CD8-positive, alpha-beta memory T cell (primary cell): ENCODE measurements around the gene AMDHD2. TPM values are rescaled to one million over a fixed set of nuclear protein-coding genes. Genes with fewer than 3 reads are reported as not detected.

Experiments used
- CTCF ChIA-PET: fragments of 350-600 bp; sonication (Branson Sonifier 250); formaldehyde crosslinking; loops from one replicate; lab custom pipeline; 2021; ENCODE audit warnings: antibody characterized with exemption; lab: Charles Lee
- POLR2A ChIA-PET: fragments of 350-600 bp; sonication (Branson Sonifier 250); formaldehyde crosslinking; loops from one replicate; lab custom pipeline; 2021; ENCODE audit warnings: antibody characterized with exemption; lab: Charles Lee
- DNase-seq, 5 donors: peaks; one replicate each; pipeline versions ENCODE4 v3.0.0 to v3.0.0-alpha.2; 2020 to 2022; ENCODE audit warnings: mixed read lengths in 1 of 5
- H3K27ac ChIP-seq: one replicate; pipeline ENCODE4 v1.7.0; 2013; ENCODE audit warnings: low read depth, mild to moderate bottlenecking, low read length, moderate library complexity
- H3K27me3 ChIP-seq: 2 replicates; pipeline ENCODE4 v1.7.0; 2013; ENCODE audit warnings: low read length, mild to moderate bottlenecking; ENCODE audit not compliant: insufficient read depth, poor library complexity, severe bottlenecking
- H3K36me3 ChIP-seq: 2 replicates; pipeline ENCODE4 v1.7.0; 2013; ENCODE audit warnings: mild to moderate bottlenecking, low read length, moderate library complexity; ENCODE audit not compliant: insufficient read depth
- H3K4me1 ChIP-seq: 2 replicates; pipeline ENCODE4 v1.7.0; 2013; ENCODE audit warnings: mild to moderate bottlenecking, low read length, moderate library complexity; ENCODE audit not compliant: insufficient read depth
- H3K4me3 ChIP-seq: 2 replicates; pipeline ENCODE4 v1.7.0; 2013; ENCODE audit warnings: mild to moderate bottlenecking, low read length
- H3K9me3 ChIP-seq: 2 replicates; pipeline ENCODE4 v1.7.0; 2013; ENCODE audit warnings: mild to moderate bottlenecking, low read length
- H3K27ac Mint-ChIP-seq, 8 donors: one replicate each; pipeline ENCODE4 v1.8.0; 2020 to 2021; ENCODE audit warnings: mixed read lengths in 8 of 8, mild to moderate bottlenecking in 6 of 8, inconsistent platforms in 3 of 8, moderate library complexity in 3 of 8
- H3K27me3 Mint-ChIP-seq, 2 donors: one replicate each; pipeline ENCODE4 v1.8.0; 2020 to 2021; ENCODE audit warnings: mixed read lengths in 2 of 2, mild to moderate bottlenecking in 1 of 2, moderate library complexity in 1 of 2
- H3K36me3 Mint-ChIP-seq, 3 donors: one replicate each; pipeline ENCODE4 v1.8.0; 2020 to 2021; ENCODE audit warnings: mixed read lengths in 3 of 3, inconsistent platforms in 1 of 3, mild to moderate bottlenecking in 1 of 3
- H3K4me1 Mint-ChIP-seq, 3 donors: one replicate each; pipeline ENCODE4 v1.8.0; 2020 to 2021; ENCODE audit warnings: mixed read lengths in 3 of 3, inconsistent platforms in 1 of 3, mild to moderate bottlenecking in 1 of 3
- H3K4me3 Mint-ChIP-seq, 7 donors: one replicate each; pipeline ENCODE4 v1.8.0; 2020 to 2021; ENCODE audit warnings: mixed read lengths in 7 of 7, mild to moderate bottlenecking in 6 of 7, moderate library complexity in 4 of 7, inconsistent platforms in 2 of 7
- H3K9me3 Mint-ChIP-seq, 5 donors: one replicate each; pipeline ENCODE4 v1.8.0; 2020 to 2022; ENCODE audit warnings: mixed read lengths in 5 of 5, mild to moderate bottlenecking in 3 of 5, moderate library complexity in 2 of 5, inconsistent platforms in 1 of 5
- polyA plus RNA-seq: library from polyadenylated mRNA; unstranded; fragments of 300-500 nt; fragmentation: Illumina TruSeq; gene quantifications from one replicate; pipeline ENCODE4 v1.2.3, GENCODE V29; 2021
- total RNA-seq, 2 experiments: library from RNA; stranded (reverse); gene quantifications; one replicate each; pipeline ENCODE4 v1.2.3, GENCODE V29; 2021

The AMDHD2 gene
- total and polyA plus RNA-seq, 3 experiments from 2014 or later = 21.2 to 35.5 (median 34.1) TPM

- H3K36me3 Mint-ChIP-seq = peaks cover 0 to 23% (median 0%) of the 10 kb centered on the region in 3 donors
- no peaks in the 10 kb centered on the region for H3K4me1 Mint-ChIP-seq
- POLR2A ChIA-PET = no interaction called here
- DNase-seq = no peak
- Histone ChIP-seq H3K4me3 (no peak overlapping the region), H3K36me3 (no peaks in the 10 kb centered on the region), H3K27ac (no peak overlapping the region), H3K4me1 (peaks cover 8% of the 10 kb centered on the region), H3K27me3 (no peaks in the 10 kb centered on the region), H3K9me3 (no peaks in the 10 kb centered on the region)
- no peaks in the 10 kb centered on the region for H3K9me3 Mint-ChIP-seq
- no peak overlapping the region for H3K4me3 Mint-ChIP-seq
- no peaks in the 10 kb centered on the region for H3K27me3 Mint-ChIP-seq
- CTCF ChIA-PET = interaction anchor here (2.1 to 2.8 kb wide), 2 partner anchors 305 kb away, joined by 5 to 28 read pairs; no protein-coding TSS in a partner anchor
- no peak overlapping the region for H3K27ac Mint-ChIP-seq
Measured at GRCh38 chr16:2499454-2499853, 20.7 kb upstream of the AMDHD2 start.

GRCh38 chr16:2499890-2500429, 20.2 kb upstream of the AMDHD2 start:
- H3K27me3 ChIP-seq = no peaks in the 10 kb centered on the region
- H3K27ac Mint-ChIP-seq = no peak overlapping the region
- H3K9me3 ChIP-seq = no peaks in the 10 kb centered on the region
- H3K27ac ChIP-seq = no peak overlapping the region
- no peaks in the 10 kb centered on the region for H3K9me3 Mint-ChIP-seq
- POLR2A ChIA-PET = no interaction called here
- H3K36me3 ChIP-seq = no peaks in the 10 kb centered on the region
- no peak overlapping the region for H3K4me3 Mint-ChIP-seq
- H3K4me3 ChIP-seq = no peak overlapping the region
- H3K4me1 ChIP-seq = peaks cover 8% of the 10 kb centered on the region
- H3K4me1 Mint-ChIP-seq = no peaks in the 10 kb centered on the region
- peaks cover 0 to 23% (median 0%) of the 10 kb centered on the region in 3 donors for H3K36me3 Mint-ChIP-seq
- no peaks in the 10 kb centered on the region for H3K27me3 Mint-ChIP-seq
- no peak for DNase-seq
- CTCF ChIA-PET = interaction anchor here (0.8 to 2.8 kb wide), 7 partner anchors 13 to 359 kb away, joined by 3 to 28 read pairs (median 3); partner anchors contain the start of genes ABCA3 and CCNF

DNA sequence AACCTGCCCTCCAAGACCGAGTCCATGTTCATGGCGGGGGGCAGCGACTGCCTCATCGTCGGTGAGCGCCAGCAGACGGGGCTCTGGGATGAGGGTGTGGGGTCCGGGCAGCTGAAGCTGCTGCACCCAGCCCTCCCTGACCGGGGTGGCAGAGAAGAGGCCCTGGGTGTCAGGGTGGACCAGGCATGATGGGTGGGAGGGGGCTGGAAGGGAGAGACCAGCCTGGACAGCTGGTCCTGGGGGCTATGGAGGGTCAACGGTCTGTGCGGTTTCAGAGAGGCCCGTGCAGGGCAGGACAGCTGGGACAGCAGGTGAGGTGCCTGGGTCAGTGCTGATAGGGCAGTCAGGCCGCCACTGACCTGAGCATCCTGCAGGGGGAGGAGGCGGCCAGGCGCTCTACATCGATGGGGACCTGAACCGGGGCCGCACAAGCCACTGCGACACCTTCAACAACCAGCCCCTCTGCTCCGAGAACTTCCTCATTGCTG, 19.7 kb upstream of the AMDHD2 start:
- Histone ChIP-seq H3K9me3 (no peaks in the 10 kb centered on the region), H3K36me3 (no peaks in the 10 kb centered on the region), H3K4me3 (no peak overlapping the region), H3K27ac (no peak overlapping the region), H3K4me1 (peaks cover 8% of the 10 kb centered on the region), H3K27me3 (no peaks in the 10 kb centered on the region)
- Mint-ChIP-seq H3K4me3 (no peak overlapping the region), H3K27ac (no peak overlapping the region), H3K27me3 (no peaks in the 10 kb centered on the region), H3K36me3 (peaks cover 0 to 22% (median 0%) of the 10 kb centered on the region in 3 donors), H3K9me3 (no peaks in the 10 kb centered on the region), H3K4me1 (no peaks in the 10 kb centered on the region)
- ChIA-PET POLR2A (interaction anchor here (1.3 kb wide), 1 partner anchor 306 kb away, joined by 3 read pairs; no protein-coding TSS in a partner anchor), CTCF (interaction anchor here (0.6 to 2.8 kb wide), 15 partner anchors 8 to 360 kb away, joined by 3 to 28 read pairs (median 3); partner anchors contain the start of genes ABCA3, CCNF, CEMP1 and TEDC2)
- DNase-seq = no peak

GRCh38 chr16:2500918-2501750, 19.0 kb upstream of the AMDHD2 start:
- Mint-ChIP-seq H3K9me3 (no peaks in the 10 kb centered on the region), H3K4me3 (no peak overlapping the region), H3K36me3 (peaks cover 0 to 17% (median 0%) of the 10 kb centered on the region in 3 donors), H3K27ac (peak overlapping the region in 1 of 8 donors; percentile 72), H3K4me1 (no peaks in the 10 kb centered on the region), H3K27me3 (no peaks in the 10 kb centered on the region)
- H3K36me3 ChIP-seq = no peaks in the 10 kb centered on the region
- H3K27ac ChIP-seq = no peak overlapping the region
- peaks cover 8% of the 10 kb centered on the region for H3K4me1 ChIP-seq
- POLR2A ChIA-PET = interaction anchor here (0.6 to 1.3 kb wide), 2 partner anchors 101 to 307 kb away, joined by 3 read pairs; no protein-coding TSS in a partner anchor
- DNase-seq = peak; percentile 70 to 85 (median 72)
- H3K27me3 ChIP-seq = no peaks in the 10 kb centered on the region
- H3K4me3 ChIP-seq = no peak overlapping the region
- H3K9me3 ChIP-seq = no peaks in the 10 kb centered on the region
- CTCF ChIA-PET = interaction anchor here (0.6 to 2.8 kb wide), 19 partner anchors 9 to 360 kb away, joined by 3 to 28 read pairs (median 3); partner anchors contain the start of genes ABCA3, CCNF, CEMP1 and TEDC2

DNA sequence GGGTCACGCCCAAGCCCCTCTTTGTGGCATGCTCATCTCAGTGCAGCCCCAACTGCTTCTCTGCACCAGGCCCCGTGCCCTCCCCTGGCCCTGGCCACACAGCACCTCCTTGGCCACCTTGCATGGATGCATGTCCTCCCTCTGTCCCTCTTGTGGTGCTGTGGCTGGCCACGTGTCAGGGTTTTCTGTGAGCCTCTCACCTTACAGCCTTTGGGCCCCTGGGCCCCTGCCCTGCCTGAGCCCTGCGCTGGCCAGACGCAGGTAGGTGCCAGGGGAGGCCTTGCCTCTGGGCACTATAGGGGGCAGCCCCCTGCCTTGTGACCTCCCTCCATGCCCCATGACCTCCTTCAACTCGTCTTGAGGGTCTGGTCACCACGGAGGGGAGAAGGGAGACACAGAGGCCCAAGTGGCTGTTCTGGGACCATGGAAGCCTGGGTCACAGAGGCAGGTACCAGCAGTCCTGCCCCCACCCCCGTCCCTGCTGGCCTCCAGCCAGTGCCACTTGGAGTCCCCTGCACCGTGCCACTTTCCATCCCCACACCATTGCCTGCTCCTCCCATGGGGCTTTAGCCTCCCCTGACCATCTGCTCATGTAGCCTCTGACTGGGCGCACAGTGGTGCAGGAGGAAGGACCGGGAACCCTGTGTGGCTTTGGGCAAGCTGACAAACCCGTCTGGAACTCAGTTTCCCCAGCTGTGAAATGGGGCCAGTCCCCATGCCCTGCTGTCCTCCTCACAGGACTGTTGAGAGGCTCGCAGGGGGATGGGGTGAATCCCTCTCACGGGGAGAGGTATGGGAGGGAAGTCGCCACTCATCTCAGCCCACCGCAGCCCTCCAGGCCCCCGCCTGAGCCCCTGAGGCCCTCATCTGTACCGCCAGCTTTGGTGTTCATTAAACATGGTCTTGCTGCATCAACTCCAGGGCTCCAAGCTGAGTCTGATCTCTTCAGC, 17.9 kb upstream of the AMDHD2 start:
- no peak overlapping the region for H3K4me3 Mint-ChIP-seq
- Histone ChIP-seq H3K9me3 (no peaks in the 10 kb centered on the region), H3K27me3 (no peaks in the 10 kb centered on the region), H3K27ac (no peak overlapping the region), H3K4me3 (no peak overlapping the region), H3K36me3 (no peaks in the 10 kb centered on the region), H3K4me1 (peaks cover 8% of the 10 kb centered on the region)
- H3K27ac Mint-ChIP-seq = no peak overlapping the region
- no peaks in the 10 kb centered on the region for H3K9me3 Mint-ChIP-seq
- no peaks in the 10 kb centered on the region for H3K4me1 Mint-ChIP-seq
- H3K36me3 Mint-ChIP-seq = peaks cover 0 to 10% (median 0%) of the 10 kb centered on the region in 3 donors
- ChIA-PET CTCF (interaction anchor here (0.8 to 2.8 kb wide), 11 partner anchors 9 to 315 kb away, joined by 3 to 28 read pairs (median 3); partner anchors contain the start of genes ABCA3, CEMP1 and TEDC2), POLR2A (interaction anchor here (1.3 kb wide), 1 partner anchor 308 kb away, joined by 3 read pairs; no protein-coding TSS in a partner anchor)
- no peak for DNase-seq
- H3K27me3 Mint-ChIP-seq = no peaks in the 10 kb centered on the region

GRCh38 chr16:2505695-2506094, 14.5 kb upstream of the AMDHD2 start:
- H3K36me3 ChIP-seq = no peaks in the 10 kb centered on the region
- Mint-ChIP-seq H3K27me3 (no peaks in the 10 kb centered on the region), H3K36me3 (no peaks in the 10 kb centered on the region), H3K4me1 (no peaks in the 10 kb centered on the region), H3K27ac (peak overlapping the region in 1 of 8 donors; percentile 41), H3K4me3 (no peak overlapping the region), H3K9me3 (no peaks in the 10 kb centered on the region)
- ChIA-PET CTCF (no interaction called here), POLR2A (no interaction called here)
- H3K27me3 ChIP-seq = no peaks in the 10 kb centered on the region
- H3K27ac ChIP-seq = no peak overlapping the region
- H3K4me3 ChIP-seq = no peak overlapping the region
- H3K9me3 ChIP-seq = no peaks in the 10 kb centered on the region
- no peak for DNase-seq
- peaks cover 8% of the 10 kb centered on the region for H3K4me1 ChIP-seq

DNA sequence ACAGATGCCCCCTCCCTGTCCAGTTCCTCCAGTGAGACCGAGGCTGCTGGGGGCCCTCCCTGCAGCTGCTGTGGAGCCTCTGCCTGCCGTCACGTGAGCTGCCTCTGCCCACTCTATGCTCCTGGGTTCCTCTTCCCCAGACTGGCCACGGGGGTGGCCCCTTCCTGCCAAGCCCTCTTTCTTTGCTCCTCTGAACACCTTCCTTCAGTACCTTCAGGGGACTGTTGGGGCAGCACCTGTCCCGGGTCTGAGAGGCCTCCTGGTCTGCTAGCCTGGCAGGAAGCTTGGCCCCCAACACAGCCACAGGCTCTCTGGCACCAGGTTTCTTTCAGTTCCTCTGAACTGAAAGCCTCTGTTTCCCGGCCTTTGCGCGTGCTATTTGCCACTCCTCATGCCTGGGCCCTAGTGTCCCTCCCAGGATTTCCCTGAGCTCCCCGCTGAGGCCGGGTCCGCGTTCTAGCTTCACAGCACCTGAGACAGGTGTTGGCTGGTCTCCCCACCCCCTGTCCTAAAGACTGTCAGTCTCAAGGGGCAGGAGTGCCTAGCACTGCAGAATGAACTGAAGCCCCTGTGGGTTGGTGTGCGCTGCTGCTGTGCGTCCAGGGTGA, 13.0 kb upstream of the AMDHD2 start:
- no peaks in the 10 kb centered on the region for H3K27me3 Mint-ChIP-seq
- H3K9me3 Mint-ChIP-seq = no peaks in the 10 kb centered on the region
- no peaks in the 10 kb centered on the region for H3K36me3 Mint-ChIP-seq
- POLR2A ChIA-PET = no interaction called here
- Histone ChIP-seq H3K27me3 (no peaks in the 10 kb centered on the region), H3K9me3 (no peaks in the 10 kb centered on the region), H3K4me3 (no peak overlapping the region), H3K4me1 (no peaks in the 10 kb centered on the region), H3K36me3 (no peaks in the 10 kb centered on the region), H3K27ac (no peak overlapping the region)
- CTCF ChIA-PET = no interaction called here
- no peak overlapping the region for H3K4me3 Mint-ChIP-seq
- no peak for DNase-seq
- no peak overlapping the region for H3K27ac Mint-ChIP-seq
- peaks cover 2 to 3% (median 2%) of the 10 kb centered on the region in 3 donors for H3K4me1 Mint-ChIP-seq
